ENCODE results near the gene ARHGAP9. TPM values are rescaled to one million over a fixed set of nuclear protein-coding genes. Genes with fewer than 3 reads are reported as not detected.

The ARHGAP9 gene
- total and polyA plus RNA-seq, 2 of the 8 experiments (the other 6 are each of a cell fraction or from before 2014, with no cell fraction given) = 3.2 to 6.0 TPM

DNA sequence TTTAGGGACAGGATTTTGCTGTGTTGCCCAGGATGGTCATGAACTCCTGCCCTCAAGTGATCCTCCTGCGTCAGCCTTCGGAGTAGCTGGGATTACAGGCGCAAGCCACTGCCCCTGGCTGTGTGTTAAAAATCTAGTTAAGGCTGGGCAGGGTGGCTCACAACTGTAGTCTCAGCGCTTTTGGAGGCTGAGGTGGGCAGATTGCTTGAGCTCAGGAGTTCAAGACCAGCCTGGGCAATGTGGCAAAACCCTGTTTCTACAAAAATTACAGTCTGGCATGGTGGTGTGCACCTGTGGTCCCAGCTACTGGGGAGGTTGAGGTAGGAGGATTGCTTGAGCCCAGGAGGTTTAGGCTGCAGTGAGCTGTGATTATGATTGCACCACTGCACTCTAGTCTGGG, 31.5 kb upstream of the ARHGAP9 start (continued):
- TF ChIP-seq, protein P1, sequence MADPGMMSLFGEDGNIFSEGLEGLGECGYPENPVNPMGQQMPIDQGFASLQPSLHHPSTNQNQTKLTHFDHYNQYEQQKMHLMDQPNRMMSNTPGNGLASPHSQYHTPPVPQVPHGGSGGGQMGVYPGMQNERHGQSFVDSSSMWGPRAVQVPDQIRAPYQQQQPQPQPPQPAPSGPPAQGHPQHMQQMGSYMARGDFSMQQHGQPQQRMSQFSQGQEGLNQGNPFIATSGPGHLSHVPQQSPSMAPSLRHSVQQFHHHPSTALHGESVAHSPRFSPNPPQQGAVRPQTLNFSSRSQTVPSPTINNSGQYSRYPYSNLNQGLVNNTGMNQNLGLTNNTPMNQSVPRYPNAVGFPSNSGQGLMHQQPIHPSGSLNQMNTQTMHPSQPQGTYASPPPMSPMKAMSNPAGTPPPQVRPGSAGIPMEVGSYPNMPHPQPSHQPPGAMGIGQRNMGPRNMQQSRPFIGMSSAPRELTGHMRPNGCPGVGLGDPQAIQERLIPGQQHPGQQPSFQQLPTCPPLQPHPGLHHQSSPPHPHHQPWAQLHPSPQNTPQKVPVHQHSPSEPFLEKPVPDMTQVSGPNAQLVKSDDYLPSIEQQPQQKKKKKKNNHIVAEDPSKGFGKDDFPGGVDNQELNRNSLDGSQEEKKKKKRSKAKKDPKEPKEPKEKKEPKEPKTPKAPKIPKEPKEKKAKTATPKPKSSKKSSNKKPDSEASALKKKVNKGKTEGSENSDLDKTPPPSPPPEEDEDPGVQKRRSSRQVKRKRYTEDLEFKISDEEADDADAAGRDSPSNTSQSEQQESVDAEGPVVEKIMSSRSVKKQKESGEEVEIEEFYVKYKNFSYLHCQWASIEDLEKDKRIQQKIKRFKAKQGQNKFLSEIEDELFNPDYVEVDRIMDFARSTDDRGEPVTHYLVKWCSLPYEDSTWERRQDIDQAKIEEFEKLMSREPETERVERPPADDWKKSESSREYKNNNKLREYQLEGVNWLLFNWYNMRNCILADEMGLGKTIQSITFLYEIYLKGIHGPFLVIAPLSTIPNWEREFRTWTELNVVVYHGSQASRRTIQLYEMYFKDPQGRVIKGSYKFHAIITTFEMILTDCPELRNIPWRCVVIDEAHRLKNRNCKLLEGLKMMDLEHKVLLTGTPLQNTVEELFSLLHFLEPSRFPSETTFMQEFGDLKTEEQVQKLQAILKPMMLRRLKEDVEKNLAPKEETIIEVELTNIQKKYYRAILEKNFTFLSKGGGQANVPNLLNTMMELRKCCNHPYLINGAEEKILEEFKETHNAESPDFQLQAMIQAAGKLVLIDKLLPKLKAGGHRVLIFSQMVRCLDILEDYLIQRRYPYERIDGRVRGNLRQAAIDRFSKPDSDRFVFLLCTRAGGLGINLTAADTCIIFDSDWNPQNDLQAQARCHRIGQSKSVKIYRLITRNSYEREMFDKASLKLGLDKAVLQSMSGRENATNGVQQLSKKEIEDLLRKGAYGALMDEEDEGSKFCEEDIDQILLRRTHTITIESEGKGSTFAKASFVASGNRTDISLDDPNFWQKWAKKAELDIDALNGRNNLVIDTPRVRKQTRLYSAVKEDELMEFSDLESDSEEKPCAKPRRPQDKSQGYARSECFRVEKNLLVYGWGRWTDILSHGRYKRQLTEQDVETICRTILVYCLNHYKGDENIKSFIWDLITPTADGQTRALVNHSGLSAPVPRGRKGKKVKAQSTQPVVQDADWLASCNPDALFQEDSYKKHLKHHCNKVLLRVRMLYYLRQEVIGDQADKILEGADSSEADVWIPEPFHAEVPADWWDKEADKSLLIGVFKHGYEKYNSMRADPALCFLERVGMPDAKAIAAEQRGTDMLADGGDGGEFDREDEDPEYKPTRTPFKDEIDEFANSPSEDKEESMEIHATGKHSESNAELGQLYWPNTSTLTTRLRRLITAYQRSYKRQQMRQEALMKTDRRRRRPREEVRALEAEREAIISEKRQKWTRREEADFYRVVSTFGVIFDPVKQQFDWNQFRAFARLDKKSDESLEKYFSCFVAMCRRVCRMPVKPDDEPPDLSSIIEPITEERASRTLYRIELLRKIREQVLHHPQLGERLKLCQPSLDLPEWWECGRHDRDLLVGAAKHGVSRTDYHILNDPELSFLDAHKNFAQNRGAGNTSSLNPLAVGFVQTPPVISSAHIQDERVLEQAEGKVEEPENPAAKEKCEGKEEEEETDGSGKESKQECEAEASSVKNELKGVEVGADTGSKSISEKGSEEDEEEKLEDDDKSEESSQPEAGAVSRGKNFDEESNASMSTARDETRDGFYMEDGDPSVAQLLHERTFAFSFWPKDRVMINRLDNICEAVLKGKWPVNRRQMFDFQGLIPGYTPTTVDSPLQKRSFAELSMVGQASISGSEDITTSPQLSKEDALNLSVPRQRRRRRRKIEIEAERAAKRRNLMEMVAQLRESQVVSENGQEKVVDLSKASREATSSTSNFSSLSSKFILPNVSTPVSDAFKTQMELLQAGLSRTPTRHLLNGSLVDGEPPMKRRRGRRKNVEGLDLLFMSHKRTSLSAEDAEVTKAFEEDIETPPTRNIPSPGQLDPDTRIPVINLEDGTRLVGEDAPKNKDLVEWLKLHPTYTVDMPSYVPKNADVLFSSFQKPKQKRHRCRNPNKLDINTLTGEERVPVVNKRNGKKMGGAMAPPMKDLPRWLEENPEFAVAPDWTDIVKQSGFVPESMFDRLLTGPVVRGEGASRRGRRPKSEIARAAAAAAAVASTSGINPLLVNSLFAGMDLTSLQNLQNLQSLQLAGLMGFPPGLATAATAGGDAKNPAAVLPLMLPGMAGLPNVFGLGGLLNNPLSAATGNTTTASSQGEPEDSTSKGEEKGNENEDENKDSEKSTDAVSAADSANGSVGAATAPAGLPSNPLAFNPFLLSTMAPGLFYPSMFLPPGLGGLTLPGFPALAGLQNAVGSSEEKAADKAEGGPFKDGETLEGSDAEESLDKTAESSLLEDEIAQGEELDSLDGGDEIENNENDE (IDR thresholded peaks at IDR 0.05; ENCODE audit: insufficient replicate concordance, low read length) = no peak
- TF ChIP-seq EP300 (IDR thresholded peaks at IDR 0.05; ENCODE audit: borderline replicate concordance in 1 of 2, low read depth in 2 of 2, low read length in 2 of 2) (no peak), TAF1 (IDR thresholded peaks at IDR 0.05; ENCODE audit: low read depth, low read length) (no peak)

Measured in H1 (cell line).